ENCODE results near the gene GPC6. TPM values are rescaled to one million over a fixed set of nuclear protein-coding genes. Genes with fewer than 3 reads are reported as not detected.

Gene GPC6
- polyA plus RNA-seq, 2 of the 4 experiments (the other 2 are of a cell fraction), result 8.0 to 14.4 TPM

- no peak for TF ChIP-seq NR3C1 (IDR thresholded peaks at IDR 0.05)
- TF ChIP-seq RNF2 (IDR thresholded peaks at IDR 0.05; ENCODE audit: borderline replicate concordance, low read depth), result no peak
- TF ChIP-seq POLR2AphosphoS2 (conservative IDR thresholded peaks at IDR 0.05; ENCODE audit: low read length), result no peak
- no peak for TF ChIP-seq USF2 (IDR thresholded peaks at IDR 0.05)
- TF ChIP-seq PBX3 (IDR thresholded peaks at IDR 0.05), result no peak
- no peak for TF ChIP-seq ATOH8 (CRISPR knock-in tag; IDR thresholded peaks at IDR 0.05; ENCODE audit: low read depth)
- TF ChIP-seq BHLHE40 (IDR thresholded peaks at IDR 0.05; ENCODE audit: low read depth, low read length), result no peak
- no peak for TF ChIP-seq CHD4 (IDR thresholded peaks at IDR 0.05; ENCODE audit: borderline replicate concordance)
- TF ChIP-seq REST (IDR thresholded peaks at IDR 0.05), result no peak
Measured at GRCh38 chr13:93437081-93437480, 210.5 kb downstream of the GPC6 start (continued).

GRCh38 chr13:93446238-93446637, 219.6 kb downstream of the GPC6 start:
- DNase-seq (ENCODE audit: low read depth in 1 of 2, low spot score in 1 of 2) (no peak), ATAC-seq (no peak), FAIRE-seq (no peak)
- no peak overlapping the region for H3K4me3 ChIP-seq
- WGBS (ENCODE audit: missing lambda C conversion rate), result 33% methylated on average over 2 of the region's 2 CpGs
- no peak for TF ChIP-seq HOXB13 (CRISPR knock-in tag; IDR thresholded peaks at IDR 0.05; ENCODE audit: low read depth)
- no peak for TF ChIP-seq HMGXB4 (CRISPR knock-in tag; IDR thresholded peaks at IDR 0.05; ENCODE audit: borderline replicate concordance)
- TF ChIP-seq ELK1 (IDR thresholded peaks at IDR 0.05; ENCODE audit: low read depth, low read length), result no peak
- TF ChIP-seq USF2 (IDR thresholded peaks at IDR 0.05), result no peak
- TF ChIP-seq HES2 (IDR thresholded peaks at IDR 0.05), result no peak
- no peak for TF ChIP-seq KDM5A (IDR thresholded peaks at IDR 0.05)
- TF ChIP-seq HDAC2 (IDR thresholded peaks at IDR 0.05), result no peak
- POLR2A ChIA-PET, result no interaction called here
- no peaks in the 10 kb centered on the region for H3K4me1 ChIP-seq
- no peaks in the 10 kb centered on the region for H3K9me3 ChIP-seq
- H3K4me2 ChIP-seq, result no peak overlapping the region
- CTCF ChIA-PET, result no interaction called here
- no peak overlapping the region for H3K27ac ChIP-seq

All from A549 (cell line).